OCI-LY1 (cell line): ENCODE measurements around the gene MYO18B.

Experiments
- EZH2 ChIP-seq: fragments of 200-600 bp; sonication (generic), shearing (Covaris generic); IDR thresholded peaks from 2 replicates; pipeline ENCODE4 v1.8.0; 2017; ENCODE audit warnings: borderline replicate concordance, mixed run types, mild to moderate bottlenecking, antibody characterized with exemption, low read length, moderate library complexity, mixed read lengths
- TF ChIP-seq, protein P1 (sequence below): fragments of 200-600 bp; sonication (generic), shearing (Covaris generic); IDR thresholded peaks from 2 replicates; pipeline ENCODE4 v1.5.1; 2017; ENCODE audit warnings: mild to moderate bottlenecking, antibody characterized with exemption, low read length, moderate library complexity, mixed read lengths

DNA sequence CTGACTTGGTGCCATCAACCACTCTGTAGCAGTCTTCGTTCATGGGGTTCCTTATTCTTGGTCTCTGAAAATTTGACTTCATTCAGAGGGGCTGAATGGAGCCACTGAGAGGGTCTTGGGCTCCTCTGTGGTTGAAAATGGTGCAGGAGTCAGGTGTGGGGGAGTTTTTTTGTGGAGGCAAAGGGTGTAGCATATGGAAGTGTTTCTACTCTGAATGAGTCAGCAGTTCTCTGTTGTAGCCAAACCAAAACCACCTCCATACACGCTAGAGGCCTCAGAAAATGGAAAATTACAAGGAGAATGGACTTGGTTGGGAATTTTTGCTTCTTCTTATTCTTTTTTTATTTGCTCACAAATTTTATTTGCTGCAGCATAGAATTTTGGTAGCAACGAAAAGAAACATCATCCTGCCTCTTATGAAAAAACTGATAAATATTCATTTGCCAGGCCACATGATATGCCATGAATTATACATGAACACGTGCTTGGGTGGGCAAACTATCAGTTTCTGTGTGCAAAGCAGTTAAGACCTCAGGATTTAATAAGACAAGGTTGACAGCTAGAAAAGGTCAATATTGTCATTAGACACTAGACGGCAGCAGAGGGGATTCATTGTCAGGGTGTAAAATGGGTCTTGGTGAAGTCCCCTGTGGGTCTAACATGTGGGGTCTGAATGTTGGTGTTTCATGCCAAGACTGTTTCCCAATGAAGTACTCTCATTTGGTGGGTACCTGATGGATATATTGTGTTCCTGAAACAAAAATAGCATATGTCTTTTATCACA, 111.7 kb downstream of the MYO18B start:
- TF ChIP-seq, protein P1, sequence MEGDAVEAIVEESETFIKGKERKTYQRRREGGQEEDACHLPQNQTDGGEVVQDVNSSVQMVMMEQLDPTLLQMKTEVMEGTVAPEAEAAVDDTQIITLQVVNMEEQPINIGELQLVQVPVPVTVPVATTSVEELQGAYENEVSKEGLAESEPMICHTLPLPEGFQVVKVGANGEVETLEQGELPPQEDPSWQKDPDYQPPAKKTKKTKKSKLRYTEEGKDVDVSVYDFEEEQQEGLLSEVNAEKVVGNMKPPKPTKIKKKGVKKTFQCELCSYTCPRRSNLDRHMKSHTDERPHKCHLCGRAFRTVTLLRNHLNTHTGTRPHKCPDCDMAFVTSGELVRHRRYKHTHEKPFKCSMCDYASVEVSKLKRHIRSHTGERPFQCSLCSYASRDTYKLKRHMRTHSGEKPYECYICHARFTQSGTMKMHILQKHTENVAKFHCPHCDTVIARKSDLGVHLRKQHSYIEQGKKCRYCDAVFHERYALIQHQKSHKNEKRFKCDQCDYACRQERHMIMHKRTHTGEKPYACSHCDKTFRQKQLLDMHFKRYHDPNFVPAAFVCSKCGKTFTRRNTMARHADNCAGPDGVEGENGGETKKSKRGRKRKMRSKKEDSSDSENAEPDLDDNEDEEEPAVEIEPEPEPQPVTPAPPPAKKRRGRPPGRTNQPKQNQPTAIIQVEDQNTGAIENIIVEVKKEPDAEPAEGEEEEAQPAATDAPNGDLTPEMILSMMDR: peak; percentile 50
- TF ChIP-seq EZH2: no peak
